SK-N-MC (cell line): ENCODE results near the gene AS3MT.
"Not testable (repeated sequence)": the region's sequence is repeated elsewhere in the genome, so short reads cannot be mapped to it uniquely, and the experiment has no call there.

ENCODE experiments used
- DNase-seq: peaks from one replicate; pipeline ENCODE4 v3.0.0-alpha.2; 2011; ENCODE audit warnings: low read depth, low spot score
- H3K27ac ChIP-seq: fragments of 200-600 bp; sonication (generic); 2 replicates; pipeline ENCODE4 v1.5.1; 2016; ENCODE audit warnings: mixed run types
- H3K36me3 ChIP-seq: fragments of 200-600 bp; sonication (generic); 2 replicates; pipeline ENCODE4 v1.6.1; 2017; ENCODE audit warnings: antibody characterized with exemption, low read length, mixed read lengths; ENCODE audit not compliant: insufficient read depth
- H3K4me3 ChIP-seq: fragments of 200-600 bp; sonication (generic); 2 replicates; pipeline ENCODE4 v1.5.1; 2016
- H3K9ac ChIP-seq: fragments of 200-600 bp; sonication (generic); 2 replicates; pipeline ENCODE4 v1.8.0; 2017; ENCODE audit warnings: mixed run types, mixed read lengths; ENCODE audit not compliant: insufficient read length
- H3K9me3 ChIP-seq: fragments of 200-600 bp; sonication (generic); 2 replicates; pipeline ENCODE4 v1.6.1; 2017; ENCODE audit warnings: low read depth, mild to moderate bottlenecking, antibody characterized with exemption, low read length, moderate library complexity, mixed read lengths
- EZH2 ChIP-seq: fragments of 200-600 bp; sonication (generic); IDR thresholded peaks from one replicate; pipeline ENCODE4 v1.6.1; 2017; ENCODE audit warnings: antibody characterized with exemption
- FOXP2 ChIP-seq: optimal IDR thresholded peaks from 2 replicates; pipeline ENCODE3; 2011; ENCODE audit warnings: mild to moderate bottlenecking, moderate library complexity; ENCODE audit not compliant: insufficient read depth; ENCODE audit errors: extremely low read length, control extremely low read depth
- POLR2AphosphoS5 ChIP-seq: IDR thresholded peaks from 2 replicates; pipeline ENCODE4 v1.6.1; 2012; ENCODE audit warnings: mild to moderate bottlenecking, low read depth, low read length, borderline replicate concordance

AS3MT gene

DNA sequence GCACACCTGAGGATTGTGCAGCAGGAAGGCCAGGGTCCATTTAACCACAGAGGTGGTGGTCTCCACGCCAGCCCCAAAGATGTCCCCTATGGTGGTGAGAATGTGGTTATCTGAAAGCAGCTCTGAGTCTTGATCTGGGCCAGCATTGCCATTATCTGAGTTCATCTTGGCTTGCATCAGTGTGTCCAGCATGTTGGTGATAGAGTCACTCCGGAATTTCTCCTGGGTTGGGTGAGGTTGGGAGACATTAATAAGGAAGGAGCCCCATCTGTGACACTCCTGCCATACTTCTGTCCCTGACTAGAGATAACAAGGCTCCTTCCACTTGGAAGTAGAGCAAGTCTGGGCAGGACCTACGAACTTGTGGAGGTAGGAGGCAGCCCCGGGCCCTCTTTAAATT lies 36.3 kb upstream of the AS3MT start:
- no peak for TF ChIP-seq EZH2
- no peak for TF ChIP-seq FOXP2
- no peak for TF ChIP-seq POLR2AphosphoS5
- Histone ChIP-seq H3K36me3 (no peaks in the 10 kb centered on the region), H3K27ac (no peak overlapping the region), H3K9me3 (no peaks in the 10 kb centered on the region), H3K4me3 (no peak overlapping the region), H3K9ac (no peak overlapping the region)
- DNase-seq: no peak

DNA sequence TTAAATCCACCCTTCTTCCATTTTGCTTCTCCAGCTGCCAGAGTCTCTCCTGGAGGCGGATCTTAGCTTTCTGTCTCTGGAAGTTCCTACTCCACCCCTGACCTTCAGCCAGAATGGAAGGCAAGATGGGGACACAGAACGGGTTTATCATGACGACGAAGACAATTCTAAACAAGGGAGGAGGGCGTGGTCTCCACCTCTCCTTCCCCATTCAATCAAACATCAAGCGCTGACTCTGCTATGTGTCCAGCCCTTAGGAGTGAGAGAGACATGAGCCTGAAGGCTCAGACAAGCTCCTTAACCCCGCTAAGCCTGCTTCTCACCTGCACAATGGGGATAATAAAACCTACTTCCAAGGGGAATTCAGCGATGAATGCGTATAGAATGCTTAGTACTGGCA lies 35.1 kb upstream of the AS3MT start:
- H3K27ac ChIP-seq: no peak overlapping the region
- no peak overlapping the region for H3K4me3 ChIP-seq
- no peaks in the 10 kb centered on the region for H3K36me3 ChIP-seq
- no peak overlapping the region for H3K9ac ChIP-seq
- no peak for DNase-seq
- no peaks in the 10 kb centered on the region for H3K9me3 ChIP-seq
- TF ChIP-seq FOXP2: no peak
- TF ChIP-seq POLR2AphosphoS5: no peak
- TF ChIP-seq EZH2: no peak

DNA sequence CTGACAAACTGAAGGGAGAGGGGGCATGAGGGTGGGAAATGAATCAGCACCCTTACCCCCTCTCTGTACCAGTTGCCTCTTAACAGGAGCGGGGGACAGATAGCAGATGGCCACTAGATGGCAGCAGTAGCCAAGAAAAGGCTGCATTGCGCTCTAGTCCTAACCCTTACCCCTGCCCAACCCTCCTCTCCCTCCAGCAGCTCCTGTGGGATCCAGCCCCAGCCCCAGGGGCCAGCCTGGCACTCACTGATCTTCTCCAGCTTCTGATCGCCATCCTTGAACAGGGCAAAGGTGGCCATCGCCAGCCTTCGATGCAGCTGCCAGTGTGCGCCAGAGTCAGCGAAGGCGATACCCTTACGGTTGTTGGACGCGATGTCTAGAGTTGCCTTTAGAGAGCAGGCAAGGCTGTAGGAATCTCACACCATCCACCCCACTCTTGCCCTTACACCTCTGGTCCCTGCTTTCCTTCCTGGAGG lies 34.2 kb upstream of the AS3MT start:
- no peak overlapping the region for H3K4me3 ChIP-seq
- H3K9ac ChIP-seq: no peak overlapping the region
- TF ChIP-seq EZH2 (no peak), FOXP2 (no peak), POLR2AphosphoS5 (no peak)
- H3K36me3 ChIP-seq: no peaks in the 10 kb centered on the region
- H3K27ac ChIP-seq: no peak overlapping the region
- H3K9me3 ChIP-seq: no peaks in the 10 kb centered on the region
- DNase-seq: peak; percentile 10

DNA sequence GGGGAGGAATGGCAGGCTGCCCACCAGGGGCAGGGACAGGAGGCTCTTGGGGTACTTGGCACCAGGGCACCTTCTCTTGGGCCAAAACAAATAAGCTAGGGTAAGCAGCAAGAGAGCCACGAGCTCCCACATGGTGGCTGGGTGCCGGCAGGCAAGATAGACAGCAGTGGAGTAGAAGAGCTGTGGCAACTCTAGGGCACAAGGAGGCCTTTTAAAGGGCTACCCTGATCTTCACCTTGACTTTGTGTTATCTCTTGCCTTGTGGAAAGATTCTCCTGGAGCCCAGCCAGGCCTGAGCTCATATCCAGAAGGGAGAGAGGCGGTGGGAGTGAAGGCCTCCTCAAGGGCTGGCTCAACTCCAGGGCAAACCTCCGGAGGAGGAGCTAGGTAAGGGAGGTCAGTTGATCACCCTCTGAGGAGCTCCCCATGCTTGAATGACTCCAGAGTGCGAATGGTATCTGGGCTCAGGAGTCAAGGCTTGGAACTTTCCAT lies 32.0 kb upstream of the AS3MT start, which contains the start of gene CYP17A1:
Gene CYP17A1, minus strand, starts transcription at position 184 of the 492 bp plus-strand sequence. Its CDS starts 52 bp downstream, at position 132.
- no peak for DNase-seq
- H3K9me3 ChIP-seq: no peaks in the 10 kb centered on the region
- H3K27ac ChIP-seq: no peak within 1 kb of the TSS
- no peak within 1 kb of the TSS for H3K4me3 ChIP-seq
- no peaks in the 10 kb centered on the region for H3K36me3 ChIP-seq
- TF ChIP-seq POLR2AphosphoS5 (no peak), EZH2 (no peak), FOXP2 (no peak)
- H3K9ac ChIP-seq: no peak within 1 kb of the TSS

DNA sequence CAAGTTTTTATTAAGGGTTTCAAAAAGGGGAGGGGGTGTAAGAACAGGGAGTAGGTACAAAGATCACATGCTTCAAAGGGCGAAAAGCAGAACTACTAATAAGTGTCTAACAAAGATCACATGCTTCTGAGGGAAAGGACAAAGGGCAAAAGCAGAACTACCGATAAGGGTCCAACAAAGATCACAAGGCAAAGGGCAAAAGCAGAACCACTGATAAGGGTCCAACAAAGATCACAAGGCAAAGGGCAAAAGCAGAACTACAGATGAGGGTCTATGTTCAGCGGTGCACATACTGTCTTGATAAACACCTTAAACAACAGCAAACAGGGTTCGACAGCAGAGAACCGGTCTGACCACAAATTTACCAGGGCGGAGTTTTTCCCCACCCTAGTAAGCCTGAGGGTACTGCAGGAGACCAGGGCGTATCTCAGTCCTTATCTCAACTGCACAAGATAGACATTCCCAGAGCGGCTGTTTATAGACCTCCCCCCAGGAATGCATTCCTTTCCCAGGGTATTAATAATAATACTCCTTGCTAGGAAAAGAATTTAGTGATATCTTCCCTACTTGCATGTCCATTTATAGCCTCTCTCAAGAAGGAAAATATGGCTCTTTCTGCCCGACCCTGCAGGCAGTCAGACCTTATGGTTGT lies 30.9 kb upstream of the AS3MT start:
- H3K27ac ChIP-seq, H3K4me3 ChIP-seq, H3K9ac ChIP-seq, H3K36me3 ChIP-seq, H3K9me3 ChIP-seq, DNase-seq: not testable (repeated sequence)

DNA sequence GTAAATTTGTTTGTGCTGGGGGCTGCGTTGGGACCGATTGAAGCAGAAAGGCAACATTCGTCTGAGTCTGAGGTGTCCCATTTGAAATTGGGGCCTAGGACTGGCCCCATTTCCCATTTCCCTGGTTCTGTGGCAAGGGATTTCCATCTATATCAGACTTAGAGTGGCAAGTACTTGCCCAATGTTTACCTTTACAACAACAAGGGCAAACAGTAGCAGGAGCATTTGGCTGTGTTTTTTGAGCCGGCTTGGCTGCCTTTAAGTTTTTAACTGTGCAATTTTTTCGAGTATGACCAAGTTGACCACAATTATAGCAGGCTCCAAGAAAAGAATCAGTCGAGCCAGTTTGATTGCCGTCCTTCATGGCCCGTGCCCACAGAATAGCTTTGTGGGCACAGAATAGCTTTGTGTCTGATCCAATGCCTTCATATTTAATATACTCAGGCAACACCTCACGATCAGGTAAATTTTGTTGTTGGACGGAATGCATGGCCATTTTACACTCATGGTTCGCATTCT lies 27.4 kb upstream of the AS3MT start:
- Histone ChIP-seq H3K9me3 (no peaks in the 10 kb centered on the region), H3K9ac (no peak overlapping the region), H3K4me3 (no peak overlapping the region), H3K36me3 (no peaks in the 10 kb centered on the region), H3K27ac (no peak overlapping the region)
- TF ChIP-seq FOXP2: no peak
- TF ChIP-seq POLR2AphosphoS5: no peak
- no peak for TF ChIP-seq EZH2
- no peak for DNase-seq

DNA sequence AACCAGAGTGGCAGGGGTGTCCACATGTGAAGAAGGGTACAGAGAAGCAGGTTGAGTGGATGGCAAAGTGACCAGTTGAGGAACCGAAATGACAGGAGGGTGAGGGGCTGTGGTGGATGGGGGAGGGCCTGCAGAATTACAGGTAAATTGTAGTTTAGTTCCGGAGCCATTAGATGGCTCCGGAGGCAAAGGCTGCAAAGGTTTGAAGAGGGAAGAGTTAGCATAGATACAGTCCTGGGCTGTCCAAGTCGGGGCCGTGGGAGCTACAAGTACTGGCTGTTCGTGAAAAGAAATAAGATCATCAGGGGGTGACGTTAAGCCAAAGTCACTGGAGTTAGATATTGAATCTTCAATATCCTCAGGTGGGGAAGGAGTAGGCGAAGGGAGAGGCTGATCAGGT lies 26.1 kb upstream of the AS3MT start:
- DNase-seq, H3K27ac ChIP-seq, H3K4me3 ChIP-seq, H3K9ac ChIP-seq, H3K36me3 ChIP-seq, H3K9me3 ChIP-seq: not testable (repeated sequence)

DNA sequence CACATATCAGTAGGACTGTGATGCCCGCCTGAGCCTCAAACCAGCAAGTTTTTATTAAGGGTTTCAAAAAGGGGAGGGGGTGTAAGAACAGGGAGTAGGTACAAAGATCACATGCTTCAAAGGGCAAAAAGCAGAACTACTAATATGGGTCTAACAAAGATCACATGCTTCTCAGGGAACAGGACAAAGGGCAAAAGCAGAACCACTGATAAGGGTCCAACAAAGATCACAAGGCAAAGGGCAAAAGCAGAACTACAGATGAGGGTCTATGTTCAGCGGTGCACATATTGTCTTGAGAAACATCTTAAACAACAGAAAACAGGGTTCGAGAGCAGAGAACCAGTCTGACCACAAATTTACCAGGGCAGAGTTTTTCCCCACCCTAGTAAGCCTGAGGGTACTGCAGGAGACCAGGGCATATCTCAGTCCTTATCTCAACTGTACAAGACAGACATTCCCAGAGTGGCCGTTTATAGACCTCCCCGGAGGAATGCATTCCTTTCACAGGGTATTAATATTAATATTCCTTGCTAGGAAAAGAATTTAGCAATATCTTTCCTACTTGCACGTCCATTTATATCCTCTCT lies 25.0 kb upstream of the AS3MT start:
- H3K27ac ChIP-seq, H3K9me3 ChIP-seq, H3K9ac ChIP-seq, DNase-seq, H3K4me3 ChIP-seq, H3K36me3 ChIP-seq: not testable (repeated sequence)

DNA sequence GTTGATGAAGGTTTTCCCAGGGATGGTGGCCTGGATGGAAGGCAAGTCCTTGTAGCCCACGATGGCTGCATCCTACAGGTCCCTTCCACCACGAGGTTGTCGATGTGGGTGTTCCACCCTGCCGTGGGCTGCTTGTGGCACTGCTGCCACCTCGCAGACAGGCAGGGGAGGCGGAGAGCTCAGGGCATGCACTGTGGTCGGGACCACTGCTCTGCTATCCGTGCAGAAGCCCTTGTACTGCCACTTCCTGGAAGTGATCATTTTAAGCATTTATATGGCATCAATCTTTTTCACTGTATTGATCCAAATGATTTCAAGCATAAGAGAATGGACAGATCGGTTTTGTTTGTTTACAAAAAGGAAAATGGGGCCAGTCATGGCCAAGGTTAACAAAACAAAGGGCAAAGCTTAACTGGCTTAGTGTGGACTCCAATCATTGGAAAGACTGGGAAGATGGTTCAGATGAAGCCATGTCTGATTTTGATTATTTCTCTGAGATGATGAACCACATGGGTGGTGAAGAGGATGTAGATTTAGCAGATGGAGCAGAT lies 23.8 kb upstream of the AS3MT start:
- Histone ChIP-seq H3K27ac (no peak overlapping the region), H3K4me3 (no peak overlapping the region), H3K9ac (no peak overlapping the region), H3K9me3 (no peaks in the 10 kb centered on the region), H3K36me3 (no peaks in the 10 kb centered on the region)
- no peak for TF ChIP-seq FOXP2
- TF ChIP-seq EZH2: no peak
- TF ChIP-seq POLR2AphosphoS5: no peak
- DNase-seq: no peak
